Endometrial microvascular endothelial cells (primary cell): ENCODE data around the gene FRMD4B. TPM values are rescaled to one million over a fixed set of nuclear protein-coding genes. Genes with fewer than 3 reads are reported as not detected.

Experiments used
- in situ Hi-C: cut with HindIII; loops from 2 replicates; pipeline ENCODE4 v1.10.0; 2017; ENCODE audit warnings: low sequenced_read_pairs, low pct_unique_long_range_greater_than_20kb; ENCODE audit errors: inconsistent ontology term
- total RNA-seq: library from RNA; depleted of rRNA; stranded (reverse); fragments of >200 nt; gene quantifications from one replicate; pipeline ENCODE4 v1.2.3, GENCODE V29; 2015; ENCODE audit errors: inconsistent ontology term

FRMD4B gene
- total RNA-seq, 1 donor from 2014 or later = 37.8 TPM

DNA sequence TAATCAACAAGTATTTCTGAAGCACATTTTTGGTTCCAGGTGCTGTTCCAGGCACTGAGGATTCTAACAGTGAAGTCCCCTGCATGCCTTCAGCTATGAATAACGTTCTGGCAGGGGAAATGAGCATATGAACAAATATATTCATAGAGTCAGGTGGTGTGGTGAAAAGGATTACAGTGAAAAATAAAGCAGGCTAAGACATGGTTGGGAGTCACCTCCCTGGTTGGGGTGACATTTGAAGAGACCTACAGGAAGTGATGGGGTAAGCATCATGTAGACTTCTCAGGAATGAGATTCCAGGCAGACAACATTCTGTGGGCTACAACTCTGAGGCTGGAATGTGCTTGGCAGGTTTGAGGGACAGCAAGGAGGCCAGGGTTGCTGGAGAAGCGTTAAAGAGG, 15.0 kb downstream of the FRMD4B start:
- in situ Hi-C loops = no loop called here

DNA sequence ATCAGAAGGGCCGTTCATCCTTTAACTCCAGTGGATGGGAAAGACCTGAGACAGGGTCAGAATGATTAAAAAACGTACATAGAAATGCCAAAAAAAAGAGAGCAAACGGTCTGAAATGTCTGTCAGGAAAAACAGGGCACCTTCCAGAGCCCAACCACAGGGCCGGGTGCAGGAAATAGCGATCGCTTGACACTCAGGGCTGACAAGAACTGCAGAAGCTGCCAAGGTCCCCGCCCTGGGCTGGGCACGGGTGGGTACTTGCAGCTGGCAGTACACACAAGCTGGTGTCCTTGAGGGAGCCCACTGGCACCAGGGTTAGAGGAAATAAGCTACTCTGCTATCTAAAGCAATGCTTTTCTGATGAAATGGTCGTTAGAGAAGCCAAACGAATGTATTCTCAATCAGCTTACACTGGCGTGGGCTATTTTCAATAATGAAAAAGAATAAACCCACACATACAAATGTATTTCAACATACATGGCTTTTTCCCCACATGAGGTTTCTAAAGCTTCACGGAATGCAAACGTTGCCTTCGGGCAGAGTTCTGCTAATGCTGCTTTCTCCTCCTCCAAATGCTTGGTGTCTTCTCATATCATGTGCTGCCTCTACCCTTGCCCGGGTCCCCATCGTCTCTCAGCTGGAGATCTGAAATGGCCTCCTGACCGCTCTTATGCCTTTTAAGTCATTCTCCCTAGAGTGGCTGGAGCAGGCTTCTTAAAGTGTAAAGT, 15.6 kb downstream of the FRMD4B start:
- in situ Hi-C loops = no loop called here

DNA sequence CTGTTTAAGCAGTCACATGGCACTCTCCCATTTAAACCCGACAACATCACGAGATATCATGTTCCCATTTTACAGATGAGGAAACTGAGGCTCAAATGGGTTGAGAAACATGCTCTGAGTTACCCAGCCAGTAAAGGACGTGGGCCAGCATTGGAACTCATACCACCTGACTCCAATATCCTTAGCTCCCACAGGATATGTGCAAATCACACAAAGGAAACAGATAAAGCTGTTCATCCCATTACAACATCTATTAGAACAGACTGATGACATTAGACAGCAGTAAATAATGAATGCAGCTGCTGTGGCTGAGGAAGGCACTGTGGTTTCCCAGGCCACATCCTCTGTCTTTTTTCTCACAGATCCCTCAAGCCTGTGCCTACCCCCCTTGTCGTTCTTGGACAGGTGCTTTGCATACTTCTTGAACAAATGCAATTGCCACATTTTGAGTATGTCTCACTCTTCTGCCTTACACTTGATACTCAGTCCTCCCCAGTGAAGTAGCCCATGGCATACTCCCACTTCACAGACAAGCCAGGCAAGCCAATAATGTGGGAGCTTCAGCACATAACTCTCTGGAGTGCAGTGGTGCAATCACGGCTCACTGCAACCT, 17.7 kb downstream of the FRMD4B start:
- in situ Hi-C loops = no loop called here

DNA sequence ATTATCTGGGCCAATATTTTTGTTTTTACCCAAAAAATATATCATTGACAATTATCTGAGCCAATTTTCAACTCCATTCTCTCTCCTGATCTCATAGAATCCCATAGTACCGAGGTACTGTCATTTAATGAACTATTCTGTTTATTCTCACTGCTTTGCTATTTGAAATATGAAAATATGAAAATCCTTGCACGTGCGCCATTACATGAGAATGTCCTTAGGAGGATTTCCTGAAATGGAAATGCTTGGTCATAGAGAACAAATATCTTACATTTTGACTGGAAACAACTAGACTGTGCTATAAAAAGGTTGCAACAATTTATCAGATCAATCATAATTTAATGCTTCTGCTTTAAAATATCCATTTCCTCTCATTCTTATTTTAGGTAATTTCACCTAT, 18.3 kb downstream of the FRMD4B start:
- in situ Hi-C loops = no loop called here

DNA sequence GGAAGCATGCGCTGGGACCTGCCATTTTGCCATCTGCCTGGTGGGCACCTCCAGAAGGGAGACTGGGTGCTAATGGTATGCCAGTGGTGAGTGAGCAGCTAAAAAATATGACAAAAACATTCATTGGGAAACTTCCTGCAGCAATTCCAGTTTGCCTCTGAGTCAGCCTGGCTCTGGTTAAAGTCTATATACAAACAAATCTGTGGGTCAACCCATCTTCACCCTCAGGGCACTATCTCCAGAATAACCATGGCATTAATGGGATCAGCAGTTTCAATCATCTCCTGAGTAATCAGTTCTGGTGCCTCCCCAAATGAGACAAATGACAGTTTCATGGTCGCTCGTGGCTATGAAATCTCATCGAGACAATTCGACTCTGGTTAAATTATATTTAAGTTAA, 21.5 kb downstream of the FRMD4B start:
- in situ Hi-C loops = no loop called here

DNA sequence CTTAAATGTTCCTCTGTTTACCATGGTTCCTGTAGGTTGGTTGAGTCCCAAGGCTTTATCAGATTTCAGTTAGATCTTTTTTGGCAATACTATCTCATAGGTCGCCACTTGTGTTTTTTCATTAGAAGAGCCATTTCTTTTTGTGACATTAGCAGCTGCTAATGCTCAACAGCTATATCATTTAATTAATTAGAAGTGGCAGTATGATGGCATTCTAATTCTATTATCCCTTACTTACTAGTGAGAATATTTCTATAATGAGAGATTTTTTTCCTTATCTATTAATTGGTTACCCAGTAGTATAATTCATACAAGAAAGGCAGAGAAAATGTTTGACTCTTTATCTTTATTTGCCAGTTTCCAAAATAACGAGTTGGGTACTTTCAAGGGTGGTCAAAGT, 25.2 kb downstream of the FRMD4B start:
- in situ Hi-C loops = no loop called here

DNA sequence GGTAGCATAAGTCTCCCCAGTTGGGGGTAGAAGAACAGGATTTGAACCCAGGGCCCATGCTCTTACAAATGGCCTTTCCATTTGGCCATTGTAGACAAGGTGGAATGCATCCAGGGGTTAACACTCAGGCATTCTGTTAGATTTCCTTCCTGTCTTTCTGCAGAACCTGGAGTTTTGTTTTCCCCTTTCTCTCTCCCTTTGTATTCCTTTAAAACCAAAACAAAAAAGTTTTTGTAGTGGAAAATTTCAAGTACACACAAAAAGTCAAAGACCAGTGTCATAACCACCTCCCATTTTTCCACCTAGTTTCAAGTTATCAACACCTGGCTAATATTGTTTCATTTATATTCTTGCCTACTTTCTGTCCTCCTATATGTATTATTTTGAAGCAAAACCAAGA, 26.0 kb downstream of the FRMD4B start:
- in situ Hi-C loops = no loop called here

DNA sequence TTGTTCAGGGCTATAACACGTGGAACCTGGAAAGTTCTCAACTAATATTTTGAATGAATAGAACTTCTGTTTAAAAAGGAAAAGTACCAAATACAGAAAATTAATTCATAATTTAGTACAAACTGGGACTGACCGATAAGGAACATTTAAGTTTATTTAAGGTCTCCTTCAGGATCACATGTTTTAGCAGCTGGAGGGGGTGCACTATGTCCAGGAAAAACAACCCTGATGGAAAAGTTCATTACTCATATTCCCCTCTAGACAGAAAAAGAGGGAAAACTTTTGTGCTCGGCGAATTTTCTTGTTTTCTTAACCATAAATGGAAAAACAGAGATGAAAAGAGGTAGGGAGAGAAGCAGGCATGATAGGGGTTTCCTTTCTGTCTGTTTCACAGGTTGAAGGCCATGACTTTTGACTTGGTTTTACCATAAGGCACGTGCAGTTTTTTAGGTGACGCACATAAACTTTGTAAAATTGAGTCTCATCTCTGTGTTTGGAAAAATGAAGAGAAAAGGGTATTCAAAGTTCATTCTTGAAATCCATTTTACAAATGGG, 26.5 kb downstream of the FRMD4B start:
- in situ Hi-C loops = no loop called here

DNA sequence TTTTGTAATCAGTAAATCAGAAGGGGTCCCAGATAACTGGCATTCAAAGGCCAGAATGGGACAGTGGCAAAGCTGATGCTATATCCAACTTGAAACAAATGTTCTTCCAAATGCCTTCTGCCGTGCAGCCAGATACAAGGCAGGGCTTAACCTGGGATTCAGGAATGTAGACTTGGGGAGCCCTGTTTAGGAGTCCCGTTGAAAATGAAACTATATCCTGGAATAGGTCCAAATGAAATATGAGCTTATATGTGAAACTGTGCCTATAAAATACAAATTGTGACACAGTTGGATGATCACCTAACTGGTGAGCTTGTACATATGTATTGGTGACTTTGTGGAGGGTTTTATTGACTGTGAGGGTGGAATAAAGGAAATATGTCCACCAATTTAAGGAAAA, 28.7 kb downstream of the FRMD4B start:
- in situ Hi-C loops = no loop called here

DNA sequence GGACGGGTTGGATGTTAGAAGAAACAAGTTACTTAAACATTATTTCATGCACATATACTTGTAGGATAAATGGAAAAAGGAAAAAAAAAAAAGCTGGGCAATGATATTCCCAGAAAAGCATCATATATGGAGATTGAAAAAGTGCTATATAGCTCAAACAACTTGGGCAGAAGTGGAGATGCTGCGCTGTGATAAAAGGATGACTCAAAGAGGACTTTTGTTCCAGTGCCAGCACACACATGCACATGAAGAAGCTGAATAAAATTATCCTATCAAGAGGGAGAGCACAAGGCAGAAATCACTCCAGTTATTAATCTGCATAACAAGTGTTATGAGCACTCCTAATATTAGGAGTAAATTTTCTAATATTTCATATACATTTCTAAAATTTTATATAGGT, 30.9 kb downstream of the FRMD4B start:
- in situ Hi-C loops = no loop called here

DNA sequence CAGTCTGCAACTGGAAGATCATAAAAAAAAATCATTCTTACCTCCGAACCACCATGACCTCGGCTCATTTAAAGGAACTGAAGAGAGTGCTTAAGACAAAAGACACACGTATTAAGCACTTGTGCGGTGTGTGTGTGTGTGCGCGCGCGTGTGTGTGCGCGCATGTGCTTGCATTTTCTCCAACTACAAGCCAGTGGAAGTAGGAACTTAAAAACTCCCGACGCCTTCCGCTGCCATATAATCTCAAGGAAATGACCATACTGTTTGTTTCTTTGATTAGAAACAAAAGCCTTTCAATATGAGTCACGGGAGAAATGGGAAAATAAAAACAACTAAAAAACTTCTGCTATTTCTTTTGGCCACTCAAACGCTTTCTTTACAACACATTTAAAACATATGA, 32.4 kb downstream of the FRMD4B start:
- in situ Hi-C loops = no loop called here

DNA sequence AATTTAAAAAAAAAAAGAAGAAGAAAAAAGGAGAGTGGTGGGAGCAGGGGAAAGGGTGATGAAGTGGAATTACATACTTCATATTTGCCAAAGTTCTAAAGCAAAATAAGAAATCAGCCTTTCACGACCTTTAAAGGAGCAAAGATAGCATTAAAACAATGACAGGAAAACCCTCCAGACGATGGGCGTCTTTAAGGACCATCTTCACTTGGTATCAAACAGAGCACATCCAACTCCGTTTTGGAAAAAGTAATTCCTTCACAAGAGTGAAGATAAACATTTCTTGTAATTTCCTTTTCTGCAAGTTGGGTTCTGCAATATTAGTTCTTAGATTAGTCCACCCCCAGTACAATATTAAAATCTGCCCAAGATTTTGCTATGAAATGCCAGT, 32.8 kb downstream of the FRMD4B start:
- in situ Hi-C loops = no loop called here

DNA sequence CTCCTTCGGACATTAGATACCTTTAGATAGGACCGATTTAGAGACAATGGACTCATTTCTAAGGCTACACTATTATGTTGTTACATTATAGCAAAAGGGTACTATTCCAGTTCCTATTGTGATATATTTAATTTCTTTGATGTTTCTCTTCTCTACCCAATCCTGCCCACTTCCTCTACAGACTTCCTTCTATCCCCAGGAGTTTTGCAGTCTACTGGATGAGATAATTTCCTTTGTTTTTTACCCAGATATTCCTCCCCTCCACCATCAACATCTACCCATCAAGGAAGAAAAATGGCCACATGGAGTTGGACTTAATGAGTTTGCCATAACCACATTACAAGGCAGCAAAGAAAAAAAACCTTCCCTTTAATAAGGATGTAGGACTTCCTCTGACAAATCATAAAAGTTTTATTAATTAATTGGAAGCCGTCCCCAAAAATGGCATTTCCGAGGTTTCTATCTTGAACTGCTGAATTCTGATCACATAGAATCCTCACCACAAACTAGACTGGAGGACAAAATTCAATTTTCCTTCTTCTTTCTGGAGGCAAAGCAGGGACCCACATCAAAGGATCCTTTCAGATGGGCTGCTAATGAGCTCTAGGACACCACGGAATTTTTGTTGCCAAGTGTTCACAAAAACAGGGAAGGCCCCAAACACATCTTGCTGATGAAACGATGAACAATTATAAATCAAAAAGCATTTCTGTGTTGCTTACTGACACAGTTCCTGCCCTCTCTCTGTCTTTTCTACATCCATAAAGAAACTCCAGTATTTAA, 33.4 kb downstream of the FRMD4B start:
- in situ Hi-C loops = no loop called here

DNA sequence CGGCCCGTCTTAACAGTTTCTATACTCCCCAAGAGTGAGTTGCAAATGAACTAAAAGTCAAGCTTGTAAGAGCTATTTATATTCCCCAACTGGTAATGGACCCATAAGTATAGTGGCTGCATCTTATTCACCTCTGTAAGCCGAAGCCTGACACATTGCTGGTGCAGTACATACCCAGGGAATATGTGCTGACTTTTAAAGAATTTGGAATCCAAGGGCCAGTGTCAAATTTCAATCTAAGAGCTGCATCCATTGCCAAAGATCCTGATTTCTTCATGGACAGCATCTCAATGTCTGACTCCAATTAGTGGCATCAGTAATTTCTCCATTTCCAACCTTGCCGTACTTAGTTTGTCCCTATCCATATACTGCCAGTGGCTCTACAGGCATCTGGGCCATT, 42.0 kb downstream of the FRMD4B start:
- in situ Hi-C loops = no loop called here

DNA sequence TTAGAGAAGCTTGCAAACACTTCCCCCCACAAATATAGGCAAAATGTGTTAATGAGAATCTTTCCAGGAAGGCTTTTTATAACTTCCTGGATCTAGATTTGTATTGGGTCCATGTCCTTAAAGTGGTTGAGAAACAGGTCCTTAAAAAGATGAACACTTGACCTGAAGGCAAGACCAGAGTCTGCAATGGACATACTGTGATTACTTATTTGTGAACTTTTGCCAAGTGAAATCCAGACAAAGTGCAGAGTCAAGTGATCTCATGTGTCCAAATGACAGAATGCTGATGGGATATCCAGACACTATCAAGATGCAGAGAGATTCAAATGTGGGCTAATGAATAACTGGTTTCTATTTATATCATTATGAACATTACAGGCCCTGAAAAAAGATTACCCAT, 43.8 kb downstream of the FRMD4B start:
- in situ Hi-C loops = no loop called here

DNA sequence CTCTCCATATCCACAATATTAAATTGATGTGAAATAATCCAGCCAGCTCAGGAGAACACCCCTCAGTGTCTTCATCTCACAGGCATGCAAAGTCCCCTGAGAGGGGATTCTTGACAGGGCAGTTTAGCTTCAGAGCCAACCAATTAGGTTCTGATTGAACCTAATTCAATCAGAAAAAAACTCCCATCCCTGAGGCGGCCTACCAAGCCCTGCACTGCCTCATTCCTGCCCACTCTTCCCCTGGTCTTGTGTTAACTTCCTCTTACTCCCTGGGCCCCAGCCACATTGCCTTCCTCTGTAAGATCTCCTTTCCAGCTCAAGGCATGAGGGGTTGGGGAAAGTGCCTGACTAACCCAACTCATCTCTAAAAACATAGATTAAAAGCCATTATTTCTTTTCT, 46.1 kb downstream of the FRMD4B start:
- in situ Hi-C loops = no loop called here

DNA sequence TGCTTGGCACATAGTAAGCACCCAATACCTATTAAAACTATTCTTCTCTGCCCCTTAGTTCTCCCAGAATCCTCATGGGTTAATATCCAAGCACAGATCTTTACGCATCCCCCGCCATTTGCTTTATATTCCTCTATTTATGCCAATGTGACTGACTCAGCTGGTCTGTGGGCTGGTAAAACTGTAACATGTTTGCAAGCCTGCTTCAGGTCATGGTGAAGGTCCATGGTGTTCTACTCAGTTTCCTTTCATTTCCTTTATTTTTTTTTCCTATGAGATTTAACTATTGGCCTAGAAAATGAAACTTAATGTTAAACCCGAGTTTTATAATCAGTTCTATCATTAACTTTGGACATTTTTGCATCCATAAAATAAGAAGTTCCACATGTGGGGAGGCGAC, 47.0 kb downstream of the FRMD4B start:
- in situ Hi-C loops = no loop called here

DNA sequence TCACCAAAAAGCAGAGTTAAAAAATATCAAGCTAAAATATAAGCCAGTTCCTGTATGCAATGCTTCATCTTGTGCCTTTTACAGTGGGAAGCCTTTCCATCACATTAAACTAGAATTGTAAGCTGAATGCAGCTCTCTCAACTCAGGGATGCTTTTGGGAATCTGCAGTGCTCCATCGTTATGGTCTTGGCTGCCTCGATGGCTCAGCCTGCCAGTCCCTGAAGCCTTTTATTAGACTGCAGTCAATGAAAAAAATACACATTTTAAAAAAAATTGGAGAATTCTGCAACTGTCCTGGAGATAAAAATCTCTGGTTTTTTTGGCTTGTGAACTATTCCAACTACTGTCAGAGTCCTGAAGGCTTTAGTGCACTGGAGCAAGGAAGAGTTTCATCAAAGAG, 53.0 kb downstream of the FRMD4B start:
- in situ Hi-C loops = no loop called here

DNA sequence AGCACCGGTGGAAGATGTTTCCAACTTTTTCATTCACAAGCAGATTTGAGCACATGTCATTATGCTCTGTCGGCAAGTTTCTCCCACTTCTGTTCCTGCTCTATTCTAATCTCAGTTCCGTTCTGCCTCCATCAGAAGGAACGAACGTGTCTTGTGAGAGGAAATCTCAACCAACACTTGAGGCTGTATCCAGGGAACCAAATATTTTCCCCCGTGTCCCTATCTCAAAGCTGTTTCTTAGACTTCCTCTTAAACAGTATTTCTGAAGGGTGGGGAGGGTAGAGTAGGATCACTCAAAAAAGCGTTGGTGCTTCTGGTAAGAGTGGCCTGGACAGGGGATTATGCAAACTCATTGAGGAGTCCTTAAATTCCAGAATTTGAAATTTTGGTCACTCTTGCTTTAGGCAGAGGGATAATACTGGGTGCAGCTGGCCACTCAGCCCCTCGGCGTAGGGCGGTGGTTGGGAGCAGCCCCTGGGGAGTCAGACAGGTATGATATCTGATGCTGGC, 54.9 kb downstream of the FRMD4B start:
- in situ Hi-C loops = no loop called here

DNA sequence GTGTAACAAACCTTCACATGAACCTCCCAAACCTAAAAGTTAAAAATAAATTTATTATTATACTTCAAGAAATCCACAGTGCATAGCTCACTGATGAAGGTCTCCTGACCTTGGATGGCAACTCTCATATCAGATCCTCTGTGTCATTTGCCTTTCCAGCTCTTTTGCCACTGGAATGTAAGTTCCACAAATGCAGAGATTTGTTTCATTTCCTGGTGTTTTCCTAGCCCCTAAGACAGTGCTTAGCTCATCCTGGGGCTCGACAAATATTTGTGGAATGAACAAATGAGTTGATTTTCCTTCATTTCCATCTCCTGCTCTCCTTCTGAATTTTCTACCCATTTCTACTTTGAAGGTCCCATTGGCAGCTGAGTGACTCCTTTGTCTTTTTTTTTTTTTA, 56.0 kb downstream of the FRMD4B start:
- in situ Hi-C loops = no loop called here
